WERI-Rb-1 (cell line): ENCODE results near the gene ARL5A.

Experiments
- DNase-seq: peaks from one replicate; pipeline ENCODE4 v3.0.0-alpha.2; 2020
- H3K27ac ChIP-seq: fragments of 250-450 bp; sonication (Bioruptor Pico); 2 replicates; pipeline ENCODE4 v1.5.1; 2020; ENCODE audit warnings: mild to moderate bottlenecking, moderate library complexity
- H3K27me3 ChIP-seq: fragments of 250-450 bp; sonication (Bioruptor Pico); 2 replicates; pipeline ENCODE4 v1.5.1; 2021; ENCODE audit warnings: mild to moderate bottlenecking, low read depth, moderate library complexity; ENCODE audit not compliant: insufficient read depth, severe bottlenecking
- H3K36me3 ChIP-seq: fragments of 250-450 bp; sonication (Bioruptor Pico); 2 replicates; pipeline ENCODE4 v1.5.1; 2020; ENCODE audit warnings: mild to moderate bottlenecking, moderate library complexity
- H3K4me3 ChIP-seq: 2 replicates; pipeline ENCODE4 v1.5.1; 2011; ENCODE audit warnings: low read depth, mild to moderate bottlenecking, control low read depth, low read length
- H3K9me3 ChIP-seq: fragments of 250-450 bp; sonication (Bioruptor Pico); 2 replicates; pipeline ENCODE4 v1.5.1; 2021; ENCODE audit warnings: mild to moderate bottlenecking, moderate library complexity; ENCODE audit not compliant: severe bottlenecking
- CTCF ChIP-seq: IDR thresholded peaks from 2 replicates; pipeline ENCODE4 v1.5.1; 2011; ENCODE audit warnings: low read depth, mild to moderate bottlenecking, control low read depth, inconsistent platforms, low read length

The ARL5A gene

DNA sequence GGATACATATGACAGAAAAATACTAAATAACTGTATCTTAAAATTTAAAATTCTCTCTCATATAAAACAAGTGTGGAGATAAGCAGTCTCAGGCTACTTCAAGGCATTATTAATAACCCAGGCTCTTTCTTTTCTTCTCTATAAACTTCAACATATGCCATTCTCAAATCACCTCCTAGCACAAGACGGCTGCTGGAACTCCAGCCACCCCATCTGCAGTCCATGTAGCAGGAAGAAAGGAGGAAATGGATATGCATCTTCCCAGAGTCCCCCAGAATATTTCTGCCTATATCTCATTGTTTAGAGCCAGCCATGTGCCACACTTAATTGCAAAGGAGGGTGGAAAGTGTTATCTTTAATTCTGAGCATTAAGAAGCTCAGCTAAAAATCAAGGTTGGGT lies 58.6 kb downstream of the ARL5A start:
- H3K27ac ChIP-seq: no peak overlapping the region
- no peak for TF ChIP-seq CTCF
- H3K27me3 ChIP-seq: no peaks in the 10 kb centered on the region
- H3K36me3 ChIP-seq: no peaks in the 10 kb centered on the region
- no peak overlapping the region for H3K4me3 ChIP-seq
- no peaks in the 10 kb centered on the region for H3K9me3 ChIP-seq
- no peak for DNase-seq

GRCh38 chr2:151767536-151767935 lies 60.7 kb downstream of the ARL5A start:
- DNase-seq: no peak
- no peaks in the 10 kb centered on the region for H3K36me3 ChIP-seq
- no peak overlapping the region for H3K27ac ChIP-seq
- no peaks in the 10 kb centered on the region for H3K9me3 ChIP-seq
- H3K4me3 ChIP-seq: no peak overlapping the region
- no peak for TF ChIP-seq CTCF
- no peaks in the 10 kb centered on the region for H3K27me3 ChIP-seq

DNA sequence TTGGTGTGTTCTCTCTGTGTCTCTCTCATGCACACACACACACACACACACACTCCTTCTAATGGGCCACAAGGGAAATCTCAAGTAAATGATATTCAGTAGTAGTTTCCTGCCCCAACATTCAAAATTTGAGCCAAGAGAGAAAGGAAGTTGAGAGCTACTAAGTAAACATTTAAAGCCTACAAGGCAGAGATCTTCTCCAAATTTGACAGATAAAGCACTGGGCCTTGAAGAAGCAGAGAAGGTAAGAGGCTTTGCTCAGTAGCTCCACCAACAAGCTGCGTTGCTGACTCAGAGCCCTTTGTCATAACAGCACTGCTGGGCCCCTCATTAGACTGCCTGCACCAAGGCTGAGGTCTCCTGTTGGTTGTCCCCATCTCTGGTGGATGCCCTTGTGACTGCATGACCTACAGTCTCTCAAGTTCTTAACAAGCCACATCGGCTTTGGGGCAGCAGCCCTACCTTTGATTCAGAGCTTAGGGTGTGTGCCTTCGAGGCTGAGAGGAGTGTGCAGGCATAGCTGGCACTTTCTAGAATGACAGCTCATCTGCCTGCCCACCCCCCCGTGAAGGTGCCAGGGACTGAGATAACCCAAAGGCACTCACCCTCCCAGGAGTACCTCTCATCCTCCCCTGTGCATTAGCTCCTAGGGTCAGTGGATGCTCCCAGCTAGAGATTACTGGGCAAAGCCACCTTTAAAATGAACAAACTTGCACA lies 61.6 kb downstream of the ARL5A start:
- no peak overlapping the region for H3K4me3 ChIP-seq
- no peak for TF ChIP-seq CTCF
- H3K27ac ChIP-seq: no peak overlapping the region
- no peaks in the 10 kb centered on the region for H3K36me3 ChIP-seq
- no peaks in the 10 kb centered on the region for H3K9me3 ChIP-seq
- H3K27me3 ChIP-seq: no peaks in the 10 kb centered on the region
- peak; percentile 43 for DNase-seq

GRCh38 chr2:151765760-151766410 lies 62.3 kb downstream of the ARL5A start:
- Histone ChIP-seq H3K9me3 (no peaks in the 10 kb centered on the region), H3K36me3 (no peaks in the 10 kb centered on the region), H3K4me3 (no peak overlapping the region), H3K27ac (no peak overlapping the region), H3K27me3 (no peaks in the 10 kb centered on the region)
- no peak for TF ChIP-seq CTCF
- no peak for DNase-seq

DNA sequence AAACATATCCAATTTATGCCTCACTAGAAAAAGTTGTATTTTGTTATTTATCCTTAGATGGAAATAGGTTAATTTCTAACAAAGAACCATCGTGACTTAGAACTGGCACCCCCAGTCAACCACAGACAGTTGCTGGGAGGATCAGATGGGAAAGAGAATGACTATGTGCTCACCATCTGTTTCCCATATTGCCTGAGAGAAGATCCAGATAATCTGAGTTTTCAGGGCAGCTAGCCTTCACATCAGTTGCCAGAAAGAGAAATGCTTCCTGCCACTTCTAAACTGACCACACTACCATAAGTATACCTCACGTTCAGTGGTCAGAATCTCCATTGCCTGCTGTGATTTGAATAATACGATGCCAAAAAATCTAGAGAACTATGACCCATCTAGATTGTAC lies 65.5 kb downstream of the ARL5A start:
- Histone ChIP-seq H3K27me3 (no peaks in the 10 kb centered on the region), H3K9me3 (no peaks in the 10 kb centered on the region), H3K36me3 (no peaks in the 10 kb centered on the region), H3K27ac (peak overlapping the region; percentile 67), H3K4me3 (no peak overlapping the region)
- peak; percentile 18 for DNase-seq
- TF ChIP-seq CTCF: no peak
